Loucy (cell line): Measurements from ENCODE around the gene HADHA.

Source experiments
- H2AFZ ChIP-seq: fragments of 200-600 bp; sonication (generic); 2 replicates; pipeline ENCODE4 v1.6.0; 2016; ENCODE audit warnings: antibody characterized with exemption, mild to moderate bottlenecking, low read length, moderate library complexity
- H3F3A ChIP-seq: fragments of 200-600 bp; 2 replicates; pipeline ENCODE4 v1.6.0; 2016; ENCODE audit warnings: antibody characterized with exemption, low read depth, mild to moderate bottlenecking
- H3K27me3 ChIP-seq: fragments of 200-600 bp; sonication (generic); 2 replicates; pipeline ENCODE4 v1.6.1; 2014; ENCODE audit warnings: low read length, mild to moderate bottlenecking; ENCODE audit not compliant: insufficient read depth, poor library complexity, severe bottlenecking
- H3K36me3 ChIP-seq: fragments of 200-600 bp; sonication (generic); 2 replicates; pipeline ENCODE4 v1.6.1; 2016; ENCODE audit warnings: low read length; ENCODE audit not compliant: insufficient read depth
- H3K4me1 ChIP-seq: fragments of 200-600 bp; sonication (generic); 2 replicates; pipeline ENCODE4 v1.5.1; 2014; ENCODE audit warnings: low read length, mild to moderate bottlenecking; ENCODE audit not compliant: insufficient read depth, poor library complexity, severe bottlenecking
- H3K4me2 ChIP-seq: fragments of 200-600 bp; sonication (generic); 2 replicates; pipeline ENCODE4 v1.6.0; 2014; ENCODE audit warnings: antibody characterized with exemption, low read length, low read depth, mild to moderate bottlenecking; ENCODE audit not compliant: poor library complexity, severe bottlenecking
- H3K4me3 ChIP-seq: fragments of 200-600 bp; sonication (generic); 2 replicates; pipeline ENCODE4 v1.5.1; 2014; ENCODE audit warnings: low read length, mild to moderate bottlenecking, mixed read lengths; ENCODE audit not compliant: poor library complexity, severe bottlenecking
- H3K79me2 ChIP-seq: fragments of 200-600 bp; sonication (generic); 2 replicates; pipeline ENCODE4 v1.6.1; 2014; ENCODE audit warnings: low read length; ENCODE audit not compliant: insufficient read depth
- H3K9ac ChIP-seq: fragments of 200-600 bp; sonication (generic); 2 replicates; pipeline ENCODE4 v1.6.0; 2014; ENCODE audit warnings: mild to moderate bottlenecking, low read depth, low read length, moderate library complexity; ENCODE audit not compliant: poor library complexity, severe bottlenecking
- H3K9me2 ChIP-seq: fragments of 200-600 bp; sonication (generic); replicated peaks from 2 replicates; pipeline ENCODE4 v1.6.1; 2016; ENCODE audit warnings: low read depth, low read length, mixed read lengths
- H3K9me3 ChIP-seq: fragments of 200-600 bp; sonication (generic); 2 replicates; pipeline ENCODE4 v1.6.1; 2014; ENCODE audit warnings: mild to moderate bottlenecking, antibody characterized with exemption, low read length, low read depth; ENCODE audit not compliant: insufficient read depth
- H4K20me1 ChIP-seq: fragments of 200-600 bp; sonication (generic); 2 replicates; pipeline ENCODE4 v1.6.0; 2014; ENCODE audit warnings: antibody characterized with exemption, low read length, mild to moderate bottlenecking; ENCODE audit not compliant: insufficient read depth, poor library complexity, severe bottlenecking
- EZH2phosphoT487 ChIP-seq: fragments of 200-600 bp; IDR thresholded peaks from 2 replicates; pipeline ENCODE4 v1.6.1; 2018; ENCODE audit warnings: antibody characterized with exemption, mild to moderate bottlenecking, moderate library complexity, borderline replicate concordance
- TF ChIP-seq, protein P1 (sequence below): fragments of 200-600 bp; sonication (generic); conservative IDR thresholded peaks from 2 replicates; pipeline ENCODE4 v1.5.1; 2014; ENCODE audit warnings: mild to moderate bottlenecking, antibody characterized with exemption, low read length

The HADHA gene

DNA sequence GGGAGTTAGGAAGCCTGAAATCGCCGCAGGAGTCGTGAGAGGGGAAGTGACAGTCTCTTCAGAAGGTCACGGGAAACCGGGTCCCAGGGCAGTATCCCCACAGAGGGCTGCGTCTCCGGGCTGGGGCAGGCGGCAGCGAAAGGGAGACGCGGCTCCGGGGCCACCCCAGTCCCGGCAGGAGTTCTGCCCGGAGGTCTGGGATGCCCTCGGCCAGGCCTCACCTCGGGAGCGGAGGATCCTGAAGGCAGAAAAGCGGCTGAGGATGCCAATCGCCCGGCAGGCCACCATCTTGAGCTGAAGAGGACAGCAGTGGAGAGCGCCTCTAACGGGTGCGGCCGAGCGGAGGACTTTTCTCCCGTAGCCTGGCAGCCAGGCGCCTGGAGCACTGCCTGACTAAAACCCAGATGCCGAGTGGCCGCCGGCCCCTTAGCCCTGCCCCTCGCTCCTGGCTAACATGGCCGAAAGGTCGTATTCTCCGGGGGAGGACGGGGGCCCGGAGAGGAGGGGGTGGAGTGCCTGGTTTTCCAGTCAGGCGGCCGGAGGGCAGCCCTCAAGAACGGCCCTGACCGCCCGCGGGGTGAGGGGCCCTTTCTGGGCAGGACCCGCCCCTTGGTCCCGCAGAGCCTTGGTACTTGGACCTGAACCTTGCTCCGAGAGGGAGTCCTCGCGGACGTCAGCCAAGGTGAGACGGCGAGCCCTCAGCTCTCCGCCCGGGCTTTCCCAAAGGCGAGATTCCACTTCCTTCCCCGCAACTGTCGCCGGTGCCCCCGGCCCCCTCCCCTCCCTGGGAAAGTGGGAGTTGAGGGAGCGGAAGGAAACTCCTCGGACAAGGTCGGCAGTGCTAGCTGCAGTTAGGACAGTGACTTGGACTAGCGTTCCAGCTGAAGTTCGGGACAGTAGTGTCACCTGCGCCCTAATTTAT lies at the start of gene HADHA, which contains the start of gene HADHB:
TSS of gene HADHA (minus strand) at position 324 of the 922 bp plus-strand sequence. CDS start at position 288, 36 bp downstream.
TSS of gene HADHB (plus strand) at position 631 of the 922 bp plus-strand sequence. CDS start 9,316 bp downstream, outside the sequence.
- TF ChIP-seq, protein P1, sequence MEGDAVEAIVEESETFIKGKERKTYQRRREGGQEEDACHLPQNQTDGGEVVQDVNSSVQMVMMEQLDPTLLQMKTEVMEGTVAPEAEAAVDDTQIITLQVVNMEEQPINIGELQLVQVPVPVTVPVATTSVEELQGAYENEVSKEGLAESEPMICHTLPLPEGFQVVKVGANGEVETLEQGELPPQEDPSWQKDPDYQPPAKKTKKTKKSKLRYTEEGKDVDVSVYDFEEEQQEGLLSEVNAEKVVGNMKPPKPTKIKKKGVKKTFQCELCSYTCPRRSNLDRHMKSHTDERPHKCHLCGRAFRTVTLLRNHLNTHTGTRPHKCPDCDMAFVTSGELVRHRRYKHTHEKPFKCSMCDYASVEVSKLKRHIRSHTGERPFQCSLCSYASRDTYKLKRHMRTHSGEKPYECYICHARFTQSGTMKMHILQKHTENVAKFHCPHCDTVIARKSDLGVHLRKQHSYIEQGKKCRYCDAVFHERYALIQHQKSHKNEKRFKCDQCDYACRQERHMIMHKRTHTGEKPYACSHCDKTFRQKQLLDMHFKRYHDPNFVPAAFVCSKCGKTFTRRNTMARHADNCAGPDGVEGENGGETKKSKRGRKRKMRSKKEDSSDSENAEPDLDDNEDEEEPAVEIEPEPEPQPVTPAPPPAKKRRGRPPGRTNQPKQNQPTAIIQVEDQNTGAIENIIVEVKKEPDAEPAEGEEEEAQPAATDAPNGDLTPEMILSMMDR: peak; percentile 22; the same call in 1 of the 2 replicates
- TF ChIP-seq EZH2phosphoT487: no peak
- H3F3A ChIP-seq: no peaks in the 10 kb centered on the region
- H3K27me3 ChIP-seq: no peaks in the 10 kb centered on the region
- H3K9me2 ChIP-seq: no peaks in the 10 kb centered on the region
- peak within 1 kb of the TSS; percentile 86 for H3K4me3 ChIP-seq
- peak within 1 kb of the TSS; percentile 81 for H3K9ac ChIP-seq
- H3K4me1 ChIP-seq: peaks cover 41% of the 10 kb centered on the region
- peaks cover 96% of the 10 kb centered on the region for H3K79me2 ChIP-seq
- H2AFZ ChIP-seq: peak within 1 kb of the TSS; percentile 93
- H3K36me3 ChIP-seq: no peaks in the 10 kb centered on the region
- no peaks in the 10 kb centered on the region for H3K9me3 ChIP-seq
- H3K4me2 ChIP-seq: peak within 1 kb of the TSS; percentile 92
- H4K20me1 ChIP-seq: peaks cover 23% of the 10 kb centered on the region

DNA sequence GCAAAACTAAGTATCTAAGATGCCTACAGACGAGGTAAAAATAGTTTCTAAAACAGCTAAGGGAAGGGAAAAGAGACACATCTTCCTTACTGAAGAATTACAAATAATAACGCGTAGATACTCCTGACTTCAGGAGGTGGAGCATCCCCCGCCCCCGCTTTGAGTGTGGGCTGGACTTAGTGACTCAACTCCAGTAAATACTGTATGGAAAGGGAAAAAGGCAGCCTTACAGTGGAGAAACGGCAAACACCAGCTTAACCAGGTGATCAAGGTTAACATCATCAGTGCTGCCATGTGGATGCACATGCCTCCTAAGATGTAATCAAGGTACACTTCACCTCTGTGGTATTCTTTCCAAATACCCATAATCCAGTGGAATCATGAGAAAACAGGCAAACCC lies 48.2 kb upstream of the HADHA start:
- H3K4me1 ChIP-seq: no peaks in the 10 kb centered on the region
- H4K20me1 ChIP-seq: no peaks in the 10 kb centered on the region
- no peaks in the 10 kb centered on the region for H3K9me3 ChIP-seq
- H3K4me2 ChIP-seq: no peak overlapping the region
- H3K9ac ChIP-seq: no peak overlapping the region
- H3K27me3 ChIP-seq: no peaks in the 10 kb centered on the region
- TF ChIP-seq, protein P1: no peak
- TF ChIP-seq EZH2phosphoT487: no peak
- peaks cover 8% of the 10 kb centered on the region; the same call in 1 of the 2 replicates for H3K36me3 ChIP-seq
- no peak overlapping the region for H3K4me3 ChIP-seq
- H2AFZ ChIP-seq: no peak overlapping the region
- no peaks in the 10 kb centered on the region for H3F3A ChIP-seq
- H3K9me2 ChIP-seq: no peaks in the 10 kb centered on the region
- no peaks in the 10 kb centered on the region for H3K79me2 ChIP-seq

DNA sequence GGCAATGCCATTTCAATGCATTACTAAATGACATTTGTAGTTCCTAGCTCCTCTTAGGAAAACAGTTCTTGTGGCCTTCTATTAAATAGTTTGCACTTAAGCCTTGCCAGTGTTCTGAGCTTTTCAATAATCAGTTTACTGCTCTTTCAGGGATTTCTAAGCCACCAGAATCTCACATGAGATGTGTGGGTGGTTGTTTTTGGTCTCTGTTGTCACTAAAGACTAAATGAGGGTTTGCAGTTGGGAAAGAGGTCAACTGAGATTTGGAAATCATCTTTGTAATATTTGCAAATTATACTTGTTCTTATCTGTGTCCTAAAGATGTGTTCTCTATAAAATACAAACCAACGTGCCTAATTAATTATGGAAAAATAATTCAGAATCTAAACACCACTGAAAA lies 45.6 kb upstream of the HADHA start:
- no peaks in the 10 kb centered on the region for H3F3A ChIP-seq
- no peaks in the 10 kb centered on the region for H3K79me2 ChIP-seq
- TF ChIP-seq, protein P1: no peak
- TF ChIP-seq EZH2phosphoT487: no peak
- no peak overlapping the region for H3K4me2 ChIP-seq
- no peaks in the 10 kb centered on the region for H4K20me1 ChIP-seq
- H3K27me3 ChIP-seq: no peaks in the 10 kb centered on the region
- no peaks in the 10 kb centered on the region for H3K9me2 ChIP-seq
- no peak overlapping the region for H2AFZ ChIP-seq
- no peaks in the 10 kb centered on the region for H3K4me1 ChIP-seq
- no peak overlapping the region for H3K4me3 ChIP-seq
- no peaks in the 10 kb centered on the region for H3K9me3 ChIP-seq
- peaks cover 23% of the 10 kb centered on the region; the same call in 1 of the 2 replicates for H3K36me3 ChIP-seq
- no peak overlapping the region for H3K9ac ChIP-seq
